Activated T-helper 1 cell treated with anti-CD3 and anti-CD28 coated beads, Interleukin-2, amount 50 U/mL, for 16 hours (primary cell): ENCODE data around the gene AIDA.
"Not testable (repeated sequence)": the region's sequence is repeated elsewhere in the genome, so short reads cannot be mapped to it uniquely, and the experiment has no call there.

Experiments
- DNase-seq, 2 donors: peaks; one replicate each; pipeline ENCODE4 v3.0.0-alpha.2; 2020; ENCODE audit warnings: low read depth in 1 of 2, low spot score in 1 of 2

AIDA gene

GRCh38 chr1:222713091-222713961 lies 1.0 kb upstream of the AIDA start:
- peak; percentile 84 to 88 for DNase-seq

- DNase-seq, result peak; percentile 22 to 27
Measured at GRCh38 chr1:222711319-222712252, 705 bp downstream of the AIDA start.

GRCh38 chr1:222709700-222710153 lies 2.6 kb downstream of the AIDA start:
- no peak for DNase-seq

GRCh38 chr1:222706815-222707214 lies 5.5 kb downstream of the AIDA start:
- DNase-seq, result no peak

GRCh38 chr1:222704260-222704659 lies 8.0 kb downstream of the AIDA start:
- no peak for DNase-seq

- no peak for DNase-seq
Measured at GRCh38 chr1:222702210-222702609, 10.1 kb downstream of the AIDA start.

GRCh38 chr1:222697826-222698225 lies 14.5 kb downstream of the AIDA start:
- DNase-seq, result no peak

- DNase-seq, result no peak
Measured at GRCh38 chr1:222697203-222697602, 15.1 kb downstream of the AIDA start.

- DNase-seq, result no peak
Measured at GRCh38 chr1:222696741-222697140, 15.6 kb downstream of the AIDA start.

GRCh38 chr1:222694927-222695326 lies 17.4 kb downstream of the AIDA start:
- DNase-seq, result no peak

- DNase-seq, result no peak
Measured at GRCh38 chr1:222691016-222691415, 21.3 kb downstream of the AIDA start.

GRCh38 chr1:222680080-222680479 lies 32.2 kb downstream of the AIDA start:
- DNase-seq, result no peak

GRCh38 chr1:222670110-222670509 lies 42.2 kb downstream of the AIDA start:
- DNase-seq, result no peak

- not testable (repeated sequence) for DNase-seq
Measured at GRCh38 chr1:222669107-222669506, 43.2 kb downstream of the AIDA start.

GRCh38 chr1:222668184-222668583 lies 44.1 kb downstream of the AIDA start:
- DNase-seq, result not testable (repeated sequence)

GRCh38 chr1:222665964-222666363 lies 46.3 kb downstream of the AIDA start:
- no peak for DNase-seq

GRCh38 chr1:222663431-222663934 lies 48.8 kb downstream of the AIDA start:
- DNase-seq, result no peak

- no peak for DNase-seq
Measured at GRCh38 chr1:222657899-222658298, 54.4 kb downstream of the AIDA start.

- DNase-seq, result no peak
Measured at GRCh38 chr1:222656391-222657155, 55.7 kb downstream of the AIDA start.

GRCh38 chr1:222654849-222655248 lies 57.4 kb downstream of the AIDA start:
- peak; percentile 28 to 56 for DNase-seq
